GM21515 (cell line): ENCODE data around the gene ABLIM2.
"Not testable (repeated sequence)": the region's sequence is repeated elsewhere in the genome, so short reads cannot be mapped to it uniquely, and the experiment has no call there.

Source experiments
- ATAC-seq: cut with Tn5 transposase; IDR thresholded peaks from one replicate; pipeline ENCODE4 v1.9.1; 2021; ENCODE audit not compliant: unreplicated experiment

ABLIM2 gene

DNA sequence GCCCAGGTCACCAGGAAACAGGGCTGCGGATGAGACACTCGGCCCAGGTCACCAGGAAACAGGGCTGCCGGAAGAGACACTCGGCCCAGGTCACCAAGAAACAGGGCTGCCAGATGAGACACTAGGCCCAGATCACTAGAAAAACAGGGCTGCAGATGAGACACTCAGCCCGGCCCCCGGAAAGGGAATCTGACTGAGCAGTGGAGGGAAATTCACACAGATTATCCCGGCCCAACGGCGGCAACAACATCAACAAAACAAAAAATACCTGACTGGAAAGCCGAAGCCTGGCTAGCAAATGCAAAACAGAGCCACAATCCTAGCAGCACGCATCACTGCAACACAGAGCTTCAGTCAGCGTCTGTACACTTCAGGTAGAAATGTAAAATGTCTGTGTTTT, 239.6 kb downstream of the ABLIM2 start:
- ATAC-seq: no peak

DNA sequence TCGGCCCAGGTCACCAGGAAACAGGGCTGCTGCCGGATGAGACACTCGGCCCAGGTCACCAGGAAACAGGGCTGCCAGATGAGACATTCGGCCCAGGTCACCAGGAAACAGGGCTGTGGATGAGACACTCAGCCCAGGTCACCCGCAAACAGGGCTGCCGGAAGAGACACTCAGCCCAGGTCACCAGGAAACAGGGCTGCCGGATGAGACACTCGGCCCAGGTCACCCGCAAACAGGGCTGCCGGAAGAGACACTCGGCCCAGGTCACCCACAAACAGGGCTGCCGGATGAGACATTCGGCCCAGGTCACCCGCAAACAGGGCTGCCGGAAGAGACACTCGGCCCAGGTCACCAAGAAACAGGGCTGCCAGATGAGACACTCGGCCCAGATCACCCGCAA, 240.4 kb downstream of the ABLIM2 start:
- not testable (repeated sequence) for ATAC-seq

DNA sequence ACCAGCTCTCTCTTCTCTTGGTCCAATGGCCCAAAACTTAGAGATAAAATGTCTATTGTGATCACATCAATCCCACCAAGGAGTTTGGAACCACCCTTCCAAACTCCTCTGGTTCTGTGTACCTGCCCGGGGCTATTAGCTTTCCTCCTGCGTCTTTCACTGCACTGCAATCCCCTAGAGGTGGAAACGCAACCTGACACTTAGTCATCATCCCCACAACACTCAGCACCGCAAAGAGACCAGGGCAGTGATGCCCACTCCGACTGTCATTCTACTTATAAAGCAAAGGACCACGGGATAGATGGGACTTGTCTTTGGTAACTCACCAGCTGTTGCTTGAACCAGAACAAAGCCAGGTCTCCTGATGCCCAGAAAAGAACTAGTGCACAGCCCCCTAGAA, 240.9 kb downstream of the ABLIM2 start:
- ATAC-seq: no peak

DNA sequence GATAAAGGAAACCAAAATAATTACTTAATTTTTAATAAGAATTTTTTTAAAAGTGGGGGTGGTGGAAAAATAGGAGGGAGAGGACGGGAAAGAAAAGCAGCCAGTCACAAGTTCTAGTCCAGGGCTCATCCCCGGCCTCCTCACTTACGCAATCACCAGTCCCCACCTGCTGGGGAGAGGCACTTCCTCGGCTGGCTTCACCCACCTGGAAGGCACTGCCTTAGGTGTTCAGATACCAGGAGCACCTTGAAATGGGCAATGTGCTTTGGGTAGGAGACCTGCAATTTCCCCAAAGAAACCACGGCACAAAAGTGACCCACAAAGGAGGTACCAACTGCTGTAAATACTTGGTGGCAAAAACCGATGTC, 242.8 kb downstream of the ABLIM2 start:
- ATAC-seq: no peak
